A549 treated with dexamethasone at 1 μM for 4 hours (cell line): ENCODE data around the gene KIF2C. TPM values are rescaled to one million over a fixed set of nuclear protein-coding genes. Genes with fewer than 3 reads are reported as not detected.

Source experiments
- total RNA-seq: library from RNA; stranded (reverse); fragments of 200-300 nt; extraction: Qiagen RNA extraction; gene quantifications from 5 replicates; pipeline ENCODE4 v1.2.3, GENCODE V29; 2022

The KIF2C gene
- total RNA-seq = 31.9 to 38.9 TPM (median 36.7 TPM) in 5 replicates

DNA sequence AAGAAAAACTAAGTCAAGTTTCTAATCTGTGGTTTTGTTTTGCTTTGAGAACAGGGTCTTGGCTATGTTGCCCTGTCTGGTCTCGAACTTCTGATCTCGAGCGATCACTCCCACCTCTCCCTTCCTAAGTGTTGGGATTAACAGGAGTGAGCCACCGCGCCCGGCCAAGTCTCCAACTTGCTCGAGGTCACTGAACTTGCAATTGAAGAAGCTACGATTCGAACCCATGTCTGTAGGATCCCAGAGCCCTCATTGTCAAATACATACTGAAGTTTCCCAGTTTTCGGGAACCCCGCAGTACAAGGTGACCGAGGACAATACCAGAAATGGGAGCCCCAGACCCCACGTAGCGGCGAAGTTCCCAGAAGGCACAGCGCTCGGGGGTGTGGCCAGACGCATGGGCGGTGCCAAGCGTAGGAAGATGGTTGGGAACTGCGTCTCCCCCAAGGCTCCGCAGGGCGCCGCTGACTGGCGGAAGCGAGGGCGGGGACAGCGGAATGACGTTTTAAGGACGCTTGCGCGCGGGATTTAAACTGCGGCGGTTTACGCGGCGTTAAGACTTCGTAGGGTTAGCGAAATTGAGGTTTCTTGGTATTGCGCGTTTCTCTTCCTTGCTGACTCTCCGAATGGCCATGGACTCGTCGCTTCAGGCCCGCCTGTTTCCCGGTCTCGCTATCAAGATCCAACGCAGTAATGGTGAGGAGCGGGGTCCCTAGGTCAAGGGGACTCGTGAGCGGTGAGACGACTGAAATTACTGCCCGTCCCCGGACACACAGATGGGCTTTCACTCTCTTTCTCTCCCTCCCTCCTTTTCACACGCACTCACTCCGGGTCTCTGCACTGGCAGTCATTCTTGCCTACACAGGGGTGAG lies at the start of gene KIF2C:
TSS of gene KIF2C (plus strand) at position 531 of the 872 bp plus-strand sequence. CDS start at position 627, 96 bp downstream.

DNA sequence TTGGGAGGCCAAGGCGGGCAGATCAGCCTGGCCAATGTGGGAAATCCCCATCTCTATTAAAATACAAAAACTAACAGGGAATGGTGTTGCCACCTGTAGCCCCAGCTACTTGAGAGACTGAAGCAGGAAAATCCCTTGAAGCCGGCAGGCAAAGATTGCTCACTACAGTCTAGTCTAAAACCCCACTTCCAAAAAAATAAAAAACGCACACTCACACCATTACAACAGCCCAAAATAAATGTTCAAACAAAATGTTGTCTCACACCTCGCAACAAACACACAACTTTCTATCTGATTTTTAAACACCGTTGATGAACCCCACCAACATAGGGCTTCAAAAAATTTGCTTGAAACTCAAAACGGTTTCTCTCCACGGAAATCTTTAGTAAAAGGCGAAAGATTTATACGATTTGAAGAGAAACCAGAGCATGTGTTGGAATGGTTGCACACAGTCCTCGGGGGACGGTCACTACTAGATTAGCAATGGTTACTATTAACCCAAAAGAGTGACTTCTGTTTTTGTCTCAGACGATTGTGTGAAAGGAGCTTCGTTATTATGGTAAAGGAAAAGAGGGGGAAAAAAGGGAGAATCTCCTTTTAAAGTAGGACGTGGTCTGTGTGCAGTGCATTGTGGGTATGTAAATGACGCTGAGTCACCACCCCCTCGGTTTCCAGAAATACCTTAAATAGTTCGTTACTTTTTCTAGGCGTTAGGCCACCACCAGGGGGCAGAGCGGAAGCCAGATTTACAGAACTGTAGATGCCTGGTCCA lies 8.7 kb upstream of the KIF2C start, which contains the start of gene RNU5D-1:
TSS of gene RNU5D-1 (minus strand) at position 430 of the 772 bp plus-strand sequence.

GRCh38 chr1:44775078-44775929 lies 35.7 kb downstream of the KIF2C start, which contains the start of gene RPS8:
Gene RPS8, plus strand, starts transcription at chr1:44775540. Its CDS starts 57 bp downstream, at chr1:44775597.

GRCh38 chr1:44788120-44788860 lies 48.7 kb downstream of the KIF2C start, which contains the start of gene BEST4:
Gene BEST4, minus strand, starts transcription at chr1:44788170. Its CDS starts 465 bp downstream, at chr1:44787705.

GRCh38 chr1:44799770-44800584 lies 60.3 kb downstream of the KIF2C start, which contains the start of gene PLK3:
Gene PLK3, plus strand, starts transcription at chr1:44800377. Its CDS starts 87 bp downstream, at chr1:44800464.

DNA sequence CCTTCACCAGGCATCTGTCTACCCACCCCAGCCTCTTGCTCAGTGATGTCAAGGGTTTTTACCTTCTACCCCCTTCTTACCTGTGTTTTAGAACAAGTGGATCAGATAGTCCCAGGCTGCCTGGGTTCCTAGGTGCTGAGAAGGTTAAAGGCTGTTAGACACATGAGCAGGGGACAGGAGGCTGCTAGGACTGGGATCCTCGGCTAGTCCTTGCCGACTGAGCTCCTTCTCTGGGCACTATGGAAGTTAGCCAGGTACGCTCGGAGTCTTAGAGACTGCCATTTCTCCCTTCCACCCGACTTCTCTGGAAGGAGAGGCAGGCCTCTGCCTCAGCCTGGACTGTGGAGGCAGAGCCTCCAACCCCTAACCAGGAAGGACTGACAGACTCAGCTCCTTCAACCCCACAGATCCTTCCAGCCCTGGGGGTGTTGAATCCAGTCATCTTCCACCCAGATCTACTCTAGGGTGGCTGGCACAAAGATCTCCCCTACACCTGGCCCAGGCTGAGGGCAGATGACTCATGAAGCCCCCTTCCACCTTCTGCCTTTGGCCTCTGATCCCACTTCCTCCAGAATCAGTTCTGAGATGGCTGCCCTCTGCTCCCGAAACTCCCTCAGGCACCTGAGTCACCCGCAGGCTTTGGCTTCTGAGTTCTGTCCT lies 67.2 kb downstream of the KIF2C start, which contains the start of gene DYNLT4:
TSS of gene DYNLT4 (minus strand) at position 648 of the 660 bp plus-strand sequence. CDS start 683 bp downstream, outside the sequence.

GRCh38 chr1:44808063-44808937 lies 68.7 kb downstream of the KIF2C start, which contains the start of gene BTBD19:
Gene BTBD19, plus strand, starts transcription at chr1:44808523. Its CDS starts 298 bp downstream, at chr1:44808821.

Other genes starting within 250 kb of the KIF2C start
- gene TMEM53, start 65.4 kb upstream of the KIF2C start, total RNA-seq = 4.5 to 8.7 TPM (median 8.0 TPM) in 5 replicates
- gene ARMH1, start 65.1 kb upstream of the KIF2C start, total RNA-seq = 0.35 to 1.2 TPM (median 0.71 TPM) in 5 replicates
- not detected in 5 replicates for gene RNU5D-1, start 8.7 kb upstream of the KIF2C start, total RNA-seq
- 1,410 to 1,585 TPM (median 1,417 TPM) in 5 replicates for gene RPS8, start 35.7 kb downstream of the KIF2C start, total RNA-seq
- 0.23 to 0.45 TPM (median 0.36 TPM) in 5 replicates for gene BEST4, start 48.3 kb downstream of the KIF2C start, total RNA-seq
- 10.7 to 15.3 TPM (median 15.2 TPM) in 5 replicates for gene PLK3, start 60.5 kb downstream of the KIF2C start, total RNA-seq
- 0.38 to 0.73 TPM (median 0.53 TPM) in 4 of 5 replicates, not detected in the other for gene DYNLT4, start 67.5 kb downstream of the KIF2C start, total RNA-seq
- 1.4 to 3.4 TPM (median 2.6 TPM) in 5 replicates for gene BTBD19, start 68.7 kb downstream of the KIF2C start, total RNA-seq
- gene PTCH2, start 103.4 kb downstream of the KIF2C start, total RNA-seq = 0.12 to 0.26 TPM (median 0.17 TPM) in 5 replicates
- gene EIF2B3, start 246.8 kb downstream of the KIF2C start, total RNA-seq = 16.5 to 17.5 TPM (median 17.4 TPM) in 5 replicates